Measurements from ENCODE around the gene S100A6. TPM values are rescaled to one million over a fixed set of nuclear protein-coding genes. Genes with fewer than 3 reads are reported as not detected.
"Not testable (repeated sequence)": the region's sequence is repeated elsewhere in the genome, so short reads cannot be mapped to it uniquely, and the experiment has no call there.

Gene S100A6
- total RNA-seq, 1 donor = 1,303 TPM

- TF ChIP-seq CTCF (IDR thresholded peaks at IDR 0.05; ENCODE audit: insufficient read depth, low read length) = no peak
Measured at GRCh38 chr1:153577138-153577537, 41.3 kb upstream of the S100A6 start.

GRCh38 chr1:153575497-153575896, 39.7 kb upstream of the S100A6 start:
- not testable (repeated sequence) for H3K4me3 ChIP-seq (ENCODE audit: low read depth, low read length); DNase-seq (ENCODE audit: low read depth)

More at GRCh38 chr1:153577138-153577537, 41.3 kb upstream of the S100A6 start:
- H3K4me3 ChIP-seq (ENCODE audit: low read depth, low read length) = no peak overlapping the region
- no peak for DNase-seq (ENCODE audit: low read depth)

- not testable (repeated sequence) for DNase-seq (ENCODE audit: low read depth); H3K4me3 ChIP-seq (ENCODE audit: low read depth, low read length)
Measured at GRCh38 chr1:153575081-153575491, 39.3 kb upstream of the S100A6 start.

- no peak for DNase-seq (ENCODE audit: low read depth)
- no peak for TF ChIP-seq CTCF (IDR thresholded peaks at IDR 0.05; ENCODE audit: insufficient read depth, low read length)
- H3K4me3 ChIP-seq (ENCODE audit: low read depth, low read length) = no peak overlapping the region
Measured at GRCh38 chr1:153573351-153573750, 37.6 kb upstream of the S100A6 start.

GRCh38 chr1:153572569-153573015, 36.8 kb upstream of the S100A6 start:
- H3K4me3 ChIP-seq (ENCODE audit: low read depth, low read length) = peak overlapping the region; percentile 0
- TF ChIP-seq CTCF (IDR thresholded peaks at IDR 0.05; ENCODE audit: insufficient read depth, low read length) = peak; percentile 92
- peak; percentile 85 for DNase-seq (ENCODE audit: low read depth)

- H3K4me3 ChIP-seq (ENCODE audit: low read depth, low read length) = no peak overlapping the region
- TF ChIP-seq CTCF (IDR thresholded peaks at IDR 0.05; ENCODE audit: insufficient read depth, low read length) = no peak
- no peak for DNase-seq (ENCODE audit: low read depth)
Measured at GRCh38 chr1:153571706-153572105, 35.9 kb upstream of the S100A6 start.

GRCh38 chr1:153570874-153571273, 35.1 kb upstream of the S100A6 start:
- H3K4me3 ChIP-seq (ENCODE audit: low read depth, low read length) = no peak overlapping the region
- no peak for TF ChIP-seq CTCF (IDR thresholded peaks at IDR 0.05; ENCODE audit: insufficient read depth, low read length)
- DNase-seq (ENCODE audit: low read depth) = no peak

GRCh38 chr1:153569465-153569864, 33.7 kb upstream of the S100A6 start:
- no peak for TF ChIP-seq CTCF (IDR thresholded peaks at IDR 0.05; ENCODE audit: insufficient read depth, low read length)

More at GRCh38 chr1:153569465-153569864, 33.7 kb upstream of the S100A6 start:
- H3K4me3 ChIP-seq (ENCODE audit: low read depth, low read length) = no peak overlapping the region
- DNase-seq (ENCODE audit: low read depth) = no peak
